GM03348 (cell line): Measurements from ENCODE around the gene FAM151A.

Source experiments
- DNase-seq: peaks from one replicate; pipeline ENCODE4 v3.0.0; 2012; ENCODE audit warnings: low spot score

Gene FAM151A

GRCh38 chr1:54623216-54624007 lies at the start of gene FAM151A:
Gene FAM151A, minus strand, starts transcription at chr1:54623525. Its CDS starts 130 bp downstream, at chr1:54623395.
- no peak for DNase-seq

DNA sequence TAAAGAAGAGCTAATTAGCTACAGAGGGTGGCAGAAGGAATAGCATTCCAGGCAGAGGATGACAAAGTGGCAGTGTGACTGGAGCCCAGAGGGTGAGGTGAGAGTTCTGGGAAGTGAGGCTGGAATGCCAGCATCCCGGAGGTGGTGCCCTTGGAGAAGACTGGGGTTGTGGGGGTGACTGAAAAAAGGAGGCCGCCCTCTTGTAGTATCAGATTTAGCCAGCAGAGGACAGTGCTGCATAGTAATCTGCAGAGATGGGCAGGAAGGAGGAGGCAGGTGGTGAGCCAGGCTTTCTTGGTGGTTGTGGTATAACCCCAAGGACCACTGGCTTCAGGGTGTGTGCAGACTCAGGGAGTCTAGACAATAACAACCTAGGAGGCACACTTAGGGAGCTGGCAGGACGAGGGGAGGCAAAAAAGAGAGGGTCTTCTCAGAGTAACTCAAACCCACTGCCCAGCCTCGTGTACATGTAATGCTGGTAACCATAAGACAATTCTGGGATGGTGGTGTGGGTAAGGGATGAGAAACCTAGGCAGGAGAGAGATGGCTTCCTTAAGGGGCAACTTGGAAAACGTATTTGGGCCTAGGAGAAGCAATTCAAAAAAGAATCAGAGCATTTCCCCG lies 48.8 kb upstream of the FAM151A start:
- peak; percentile 86 for DNase-seq

- DNase-seq: no peak
These were observed 45.2 kb upstream of the FAM151A start for GRCh38 chr1:54668567-54668966.

DNA sequence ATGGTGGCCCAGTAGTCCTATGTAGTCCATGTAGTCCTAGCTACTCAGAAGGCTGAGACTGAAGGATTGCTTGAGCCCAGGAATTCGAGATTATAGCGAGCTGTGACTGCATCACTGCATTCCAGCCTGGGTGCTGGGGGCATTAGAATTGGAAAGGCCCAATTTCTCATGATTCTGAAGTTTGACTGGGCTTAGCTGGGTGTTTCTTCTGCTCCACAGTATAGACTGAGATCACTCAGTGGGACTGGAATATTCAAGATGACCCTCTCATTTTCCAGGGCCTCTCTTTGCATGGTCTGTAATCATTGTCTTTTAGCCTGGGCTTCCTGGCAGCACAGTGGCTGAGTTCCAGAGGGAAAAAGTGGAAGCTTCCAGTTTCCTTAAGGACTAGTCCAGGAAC lies 44.5 kb upstream of the FAM151A start:
- no peak for DNase-seq

- no peak for DNase-seq
These were observed 43.0 kb upstream of the FAM151A start for GRCh38 chr1:54666333-54666732.

DNA sequence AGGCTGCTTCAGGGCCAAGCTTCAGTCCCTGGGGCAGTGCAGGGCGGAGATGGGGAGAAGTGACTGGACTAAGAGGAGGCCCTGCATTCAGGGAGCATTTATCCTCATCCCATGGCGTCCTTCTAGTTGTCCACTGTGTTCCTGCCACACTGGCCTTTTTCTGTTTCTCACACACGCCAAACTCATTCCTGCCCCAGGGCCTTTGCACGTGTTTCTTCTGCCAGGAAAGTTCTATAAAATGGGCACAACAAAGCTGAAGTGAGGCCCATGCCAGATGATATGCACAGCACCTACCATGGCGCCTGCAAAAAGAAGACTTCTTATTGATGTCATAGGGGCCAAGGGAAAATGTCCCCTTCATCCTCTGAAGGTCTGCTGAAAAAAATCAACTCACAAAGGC lies 42.5 kb upstream of the FAM151A start:
- DNase-seq: no peak

- DNase-seq: no peak
These were observed 41.0 kb upstream of the FAM151A start for GRCh38 chr1:54664364-54664763.

DNA sequence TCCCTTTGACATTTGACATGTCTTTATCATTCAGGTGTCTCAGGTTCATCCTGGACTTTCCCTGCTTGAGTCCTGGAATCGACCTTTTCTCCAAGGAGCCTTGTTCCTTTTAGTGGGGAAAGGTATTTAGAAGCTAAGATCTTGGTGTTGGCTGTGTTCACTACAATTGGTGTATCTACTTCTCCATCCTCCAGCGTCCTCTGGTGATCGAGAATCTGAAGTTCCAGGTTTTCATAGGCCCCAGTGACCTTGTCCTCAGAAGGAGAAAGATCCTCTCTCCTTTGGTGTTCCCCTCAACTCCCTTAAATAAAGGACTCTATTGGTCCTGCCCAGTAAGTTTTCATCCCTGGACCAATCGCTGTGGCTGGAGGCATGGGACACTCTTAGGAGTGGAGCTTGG lies 40.4 kb upstream of the FAM151A start:
- no peak for DNase-seq

DNA sequence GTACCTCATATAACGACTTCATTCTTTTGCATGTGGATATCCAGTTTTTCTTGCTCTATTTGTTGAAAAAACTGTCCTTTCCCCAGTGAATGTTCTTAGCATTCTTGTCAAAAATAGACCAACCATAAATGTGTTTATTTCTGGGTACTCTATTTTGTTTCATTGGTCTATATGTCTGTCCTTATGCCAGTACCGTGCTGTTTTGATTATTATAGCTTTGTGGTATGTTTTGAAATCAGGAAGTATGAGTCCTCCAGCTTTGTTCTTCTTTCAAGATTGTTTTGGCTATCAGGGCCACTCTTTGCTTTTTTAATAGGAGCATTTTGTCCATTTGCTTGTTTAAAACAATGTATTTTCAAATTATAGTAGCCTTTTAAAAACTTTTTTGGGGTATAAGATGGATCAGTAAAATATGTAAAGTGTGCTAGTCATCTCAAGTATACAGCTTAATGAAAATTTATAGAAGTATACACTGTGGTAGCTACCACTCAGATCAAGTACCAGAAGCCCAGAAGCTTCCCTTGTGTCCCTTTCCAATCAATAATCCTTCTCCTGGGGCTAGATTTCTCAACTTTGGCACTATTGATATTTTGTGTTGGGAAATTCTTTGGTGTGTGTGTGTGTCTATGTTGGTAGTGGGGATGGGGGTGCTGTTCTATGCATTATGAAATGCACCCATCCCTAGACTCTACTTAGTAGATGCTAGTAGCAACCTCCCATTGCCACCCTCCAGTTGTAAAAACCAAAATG lies 35.0 kb upstream of the FAM151A start:
- no peak for DNase-seq

DNA sequence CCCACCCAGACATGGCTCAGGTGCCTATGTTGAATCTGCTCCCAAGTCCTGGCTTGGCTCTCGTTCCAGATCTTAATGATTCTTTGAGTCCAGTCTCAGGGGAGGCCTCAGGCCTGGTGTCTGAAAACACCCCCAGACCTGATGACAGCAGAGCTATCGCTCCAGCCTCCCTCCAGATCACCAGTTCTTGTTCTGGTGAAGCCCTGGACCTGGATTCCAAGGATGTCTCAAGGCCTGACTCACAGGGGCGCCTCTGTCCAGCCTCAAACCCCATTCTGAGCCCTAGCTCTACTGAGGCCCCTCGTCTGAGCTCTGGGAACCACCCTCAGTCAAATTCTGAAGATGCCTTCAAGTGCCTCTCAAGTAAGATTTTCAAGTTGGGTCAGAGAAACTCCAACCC lies 29.7 kb upstream of the FAM151A start:
- peak; percentile 40 for DNase-seq

DNA sequence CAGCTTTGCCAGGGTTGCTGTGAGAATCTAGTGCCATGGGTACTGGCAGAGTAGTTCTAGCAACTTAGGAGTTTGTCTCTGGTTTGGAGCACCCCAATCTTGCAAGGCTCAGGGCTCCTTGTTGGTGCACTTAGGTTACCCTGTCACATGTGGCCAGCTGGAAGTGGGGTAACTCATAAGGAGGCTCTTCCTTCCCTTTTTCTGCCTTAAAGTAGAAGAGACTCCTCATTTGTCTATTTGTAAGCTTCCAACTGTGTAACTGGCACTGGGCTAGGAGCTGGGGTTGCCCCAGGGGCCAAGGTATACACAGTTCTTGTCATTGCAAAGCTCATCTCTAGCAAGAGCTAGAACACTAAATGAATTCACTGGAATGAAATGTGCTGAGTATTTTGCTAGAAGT lies 28.8 kb upstream of the FAM151A start:
- no peak for DNase-seq

DNA sequence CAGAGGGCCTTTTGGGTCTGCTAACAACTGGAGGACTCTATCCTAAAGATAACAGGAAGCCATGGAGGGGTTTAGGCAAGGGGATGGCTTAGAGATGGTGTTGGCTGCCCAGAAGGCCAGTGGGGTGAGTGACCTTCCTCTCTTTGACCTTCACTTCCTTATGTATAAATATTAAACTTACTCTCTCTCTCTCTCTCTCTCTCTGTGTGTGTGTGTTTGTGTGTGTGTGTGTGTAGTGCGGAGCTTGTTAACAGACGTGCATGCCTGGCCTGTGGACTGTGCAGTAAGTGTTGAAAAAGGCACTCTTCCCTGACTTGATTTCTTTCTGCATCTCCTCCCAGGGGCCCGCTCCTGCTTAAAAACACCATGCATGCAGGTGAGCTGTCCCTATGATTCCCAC lies 28.3 kb upstream of the FAM151A start:
- no peak for DNase-seq

DNA sequence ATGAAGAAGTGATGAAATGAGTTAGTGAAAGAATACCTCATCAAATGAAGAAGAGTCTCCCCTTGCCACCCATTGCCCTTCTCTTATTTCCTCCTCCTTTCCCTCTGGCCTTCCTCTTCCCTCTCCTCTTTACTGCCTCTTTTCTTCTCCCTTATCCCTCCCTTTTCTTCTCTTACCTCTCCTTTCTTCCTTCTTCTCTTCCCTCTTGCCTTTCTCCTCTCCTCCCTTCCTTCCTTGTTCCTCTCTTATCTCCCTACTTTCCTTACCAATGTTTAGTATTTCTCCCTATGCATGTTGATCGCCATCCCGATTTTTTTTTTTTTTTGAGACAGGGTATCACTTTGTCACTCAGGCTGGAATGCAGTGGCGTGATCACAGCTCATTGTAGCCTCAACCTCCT lies 27.1 kb upstream of the FAM151A start:
- DNase-seq: no peak

DNA sequence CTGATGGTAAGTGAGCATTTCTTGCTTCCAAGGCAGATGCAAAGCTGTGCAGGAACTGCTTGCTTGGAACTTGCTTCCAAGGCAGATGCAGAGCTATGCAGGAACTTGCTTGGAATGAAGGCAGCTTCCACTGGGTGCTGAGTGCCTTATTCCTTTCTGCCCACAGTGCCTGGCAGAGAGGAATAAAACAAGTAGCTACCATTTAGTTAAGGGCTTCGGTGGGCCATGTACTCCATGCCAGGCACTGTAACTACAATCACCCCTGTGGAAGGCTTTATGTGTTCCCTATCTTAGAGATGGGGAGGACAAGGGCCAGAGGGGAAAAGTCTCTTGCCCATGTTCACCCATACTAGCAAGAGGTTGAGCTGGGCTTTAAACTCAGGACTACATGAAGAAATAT lies 26.6 kb upstream of the FAM151A start:
- no peak for DNase-seq

DNA sequence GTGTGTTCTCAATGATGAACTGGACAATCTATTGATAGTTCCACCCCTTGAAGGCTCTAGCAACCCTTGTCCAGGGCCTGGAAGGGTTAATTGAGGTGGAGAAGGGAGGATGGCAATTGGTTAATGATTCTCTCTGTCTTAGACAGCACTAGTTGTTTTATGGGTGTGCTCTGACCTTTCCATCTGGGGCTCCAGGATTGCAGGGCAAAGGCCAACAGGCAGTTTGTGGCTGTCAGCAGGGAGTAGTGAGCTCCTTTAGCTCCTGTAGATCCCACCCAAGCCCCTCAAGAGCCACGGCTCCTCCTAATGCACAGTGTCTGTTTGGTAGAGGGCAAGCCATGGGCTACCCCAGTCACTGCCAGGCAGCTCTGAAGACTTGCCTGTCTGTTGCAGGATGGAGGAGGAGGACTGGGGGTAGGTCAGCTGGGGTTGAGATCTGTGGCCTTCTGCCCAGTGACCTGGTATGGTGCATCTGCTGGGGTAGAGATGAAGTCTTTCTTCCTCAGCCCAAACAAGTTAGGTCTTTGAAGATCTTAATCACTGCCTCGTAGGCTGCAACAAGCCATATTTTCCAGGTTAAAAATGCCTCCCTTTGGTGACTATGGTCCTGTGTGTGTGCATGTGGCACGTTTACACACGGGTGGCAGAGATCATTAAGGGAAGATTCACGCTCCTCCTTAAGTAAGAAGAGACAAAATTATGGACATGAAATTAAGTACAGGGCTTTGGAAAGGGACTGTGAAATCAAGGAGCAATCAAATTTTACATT lies 26.0 kb upstream of the FAM151A start:
- DNase-seq: no peak

DNA sequence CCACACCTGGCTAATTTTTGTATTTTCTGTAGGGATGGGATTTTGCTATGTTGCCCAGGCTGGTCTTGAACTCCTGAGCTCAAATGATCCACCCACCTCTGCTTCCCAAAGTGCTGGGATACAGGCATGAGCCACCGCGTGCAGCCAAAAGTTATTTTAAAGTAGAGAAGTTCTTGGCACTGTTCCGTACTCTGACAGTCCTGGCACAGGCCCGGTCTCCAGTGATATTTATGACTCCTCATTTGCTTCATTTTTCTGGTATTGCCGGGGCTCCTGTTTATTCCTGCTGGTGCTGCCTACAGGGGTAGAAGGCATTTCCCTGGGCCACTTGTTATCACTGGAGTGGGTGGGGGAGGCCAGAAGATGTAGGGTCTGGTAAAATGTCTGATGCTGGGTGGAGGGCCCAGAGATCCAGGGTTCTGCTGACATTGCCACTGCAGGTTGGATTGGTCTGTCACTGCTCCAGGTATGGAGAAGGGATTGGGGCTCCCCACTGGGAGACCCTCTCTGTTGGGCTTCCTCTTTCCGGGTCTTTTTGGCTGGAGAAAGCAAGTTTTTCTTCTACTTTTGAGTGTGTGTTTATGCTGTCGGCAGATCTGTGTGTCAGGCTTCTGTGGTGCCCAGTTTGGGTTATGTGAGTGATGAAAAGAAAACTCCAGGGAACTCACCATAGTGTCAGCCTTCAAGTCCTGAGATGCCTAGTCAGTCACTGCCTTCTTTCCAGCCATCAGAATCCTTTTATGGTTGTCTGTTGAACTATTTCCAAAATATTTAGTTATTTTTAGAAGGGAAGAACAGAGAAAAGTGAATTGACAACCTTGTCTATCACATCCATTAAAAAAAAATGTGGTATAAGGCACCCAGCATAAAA lies 22.7 kb upstream of the FAM151A start:
- no peak for DNase-seq

DNA sequence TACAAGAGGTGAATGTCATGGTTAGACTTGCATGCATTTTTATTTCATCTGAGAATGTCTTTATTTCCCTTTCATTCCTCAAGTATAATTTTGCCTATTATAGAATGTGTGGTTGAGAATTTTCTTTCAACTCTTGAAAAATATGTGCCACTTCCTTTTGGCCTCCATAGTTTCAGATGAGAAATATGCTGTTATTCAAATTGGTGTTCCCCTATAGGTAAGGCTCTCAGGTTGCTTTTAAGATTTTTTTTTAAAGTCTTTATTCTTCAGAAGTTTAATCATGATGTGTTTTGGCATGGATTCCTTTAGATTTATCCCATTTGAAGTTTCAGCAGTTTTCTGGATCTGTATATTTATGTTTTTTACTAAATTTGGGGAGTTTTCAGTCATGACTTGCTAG lies 20.4 kb upstream of the FAM151A start:
- no peak for DNase-seq

GRCh38 chr1:54640863-54641836 lies 17.8 kb upstream of the FAM151A start, which contains the start of gene MROH7:
Gene MROH7, plus strand, starts transcription at chr1:54641786. Its CDS starts 11,141 bp downstream, at chr1:54652927.
- DNase-seq: no peak

DNA sequence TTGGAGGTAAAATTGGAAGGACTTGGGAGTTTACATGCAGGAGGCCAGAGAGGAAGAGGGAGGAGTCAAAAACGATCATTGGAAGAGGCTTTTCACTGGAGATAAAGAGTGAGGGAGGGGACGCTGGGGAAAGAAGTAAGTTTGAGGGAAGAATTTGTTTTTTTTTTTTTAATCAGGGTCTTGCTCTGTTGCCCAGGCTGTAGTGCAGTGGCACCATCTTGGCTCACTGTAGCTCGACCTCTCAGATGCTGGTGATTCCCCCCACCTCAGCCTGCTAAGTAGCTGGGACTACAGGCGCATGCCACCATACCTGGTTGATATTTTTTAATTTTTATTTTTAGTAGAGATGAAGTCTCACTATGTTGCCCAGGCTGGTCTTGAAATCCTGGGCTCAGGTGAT lies 17.0 kb upstream of the FAM151A start:
- DNase-seq: no peak
